Heart right ventricle (tissue), 16 donors: ENCODE data around the gene MUSTN1. TPM values are rescaled to one million over a fixed set of nuclear protein-coding genes. Genes with fewer than 3 reads are reported as not detected.

Source experiments
- ATAC-seq, 8 donors: fragments of 200-7000 bp; cut with Tn5 transposase; one replicate each; pipeline ENCODE4 v1.9.1; 2020; ENCODE audit warnings: mild to moderate bottlenecking in 8 of 8, moderate library complexity in 8 of 8, moderate number of reproducible peaks in 1 of 8
- DNase-seq, 2 donors: peaks; one replicate each; pipeline ENCODE4 v3.0.0-alpha.2; 2020
- H3K27ac ChIP-seq, 10 donors: fragments of 200-600 bp; sonication (generic) in 2 of 10; one replicate each; pipeline versions ENCODE4 v1.5.0 to v1.8.0; 2020 to 2022; ENCODE audit warnings: mild to moderate bottlenecking in 3 of 10
- H3K27me3 ChIP-seq, 7 donors: fragments of 200-600 bp; one replicate each; pipeline ENCODE4 v1.8.0; 2021 to 2022; ENCODE audit warnings: mild to moderate bottlenecking in 2 of 7
- H3K36me3 ChIP-seq, 9 donors: fragments of 200-600 bp; sonication (generic) in 1 of 9; one replicate each; pipeline versions ENCODE4 v1.5.0 to v1.8.0; 2020 to 2022; ENCODE audit warnings: mild to moderate bottlenecking in 2 of 9
- H3K4me1 ChIP-seq, 9 donors: fragments of 200-600 bp; sonication (generic) in 1 of 9; one replicate each; pipeline versions ENCODE4 v1.5.0 to v1.8.0; 2020 to 2022; ENCODE audit warnings: mild to moderate bottlenecking in 4 of 9
- H3K4me3 ChIP-seq, 10 donors: fragments of 200-600 bp; sonication (generic) in 2 of 10; one replicate each; pipeline versions ENCODE4 v1.5.0 to v1.8.0; 2020 to 2022; ENCODE audit warnings: mild to moderate bottlenecking in 7 of 10, moderate library complexity in 2 of 10
- H3K9me3 ChIP-seq, 11 donors: fragments of 200-600 bp in 10 of 11; sonication (generic) in 2 of 11; one replicate each; pipeline versions ENCODE4 v1.5.0 to v1.8.0; 2013 to 2022; ENCODE audit warnings: mild to moderate bottlenecking in 2 of 11, control low read depth in 1 of 11, moderate library complexity in 1 of 11
- CTCF ChIP-seq, 9 donors: fragments of 200-600 bp; sonication (generic) in 2 of 9; IDR thresholded peaks; one replicate each; pipeline versions ENCODE4 v1.5.0 to v1.8.0; 2021 to 2022; ENCODE audit warnings: antibody characterized with exemption in 9 of 9, mild to moderate bottlenecking in 5 of 9, moderate library complexity in 1 of 9
- WGBS, 2 donors: extraction: QIAGEN DNeasy Blood & Tissue Kit; methylation state at CpG; one replicate each; pipeline ENCODE4 v1.1.7; 2013; ENCODE audit warnings: inconsistent platforms in 1 of 2; 5-methylcytosine and 5-hydroxymethylcytosine counted together
- intact Hi-C, 10 donors: fragments of 100-400 bp; cut with DNase I; formaldehyde crosslinking; loops; one replicate each; pipeline versions ENCODE4 v1.11.1 to v1.14.2; 2022
- microRNA-seq, 2 donors: library from miRNA; unstranded; fragments of <30 nt; microRNA quantifications; one replicate each; pipeline ENCODE4 v1.2.0, GENCODE V29; 2021
- polyA plus RNA-seq, 2 donors: library from polyadenylated mRNA; stranded (reverse); fragments of 200-250 nt; gene quantifications; one replicate each; pipeline ENCODE4 v1.2.3, GENCODE V29; 2013
- total RNA-seq, 10 donors: library from RNA; stranded (reverse); fragmentation: NEBNext Ultra II Directional in 3 of 10; extraction: Animal tissue kit (Norgen Biotek cat#: 25700) in 3 of 10; gene quantifications; one replicate each; pipeline versions ENCODE4 v1.2.1 to v1.2.4, GENCODE V29; 2021 to 2023
- donor health status: Arrhythmogenic right ventricular cardiomyopathy.
- donor health status: ischemic (EF 13 %, LVEDD 7.1; RV severe dilation, severe dysfunction).
- donor health status: healthy with polysubstance abuse.
- donor health status: DM: no; HTN: yes; CAD: no.
- donor health status: DM: no; HTN: no; CAD: no.
- donor health status: ischemic (EF 25% LVEDD 6.9; RV normal size, moderate dysfunction).
- donor health status: ischemic (EF 25% LVEDD 5.7; RV mildly dilated, moderate dysfunction).
- donor health status: healthy.
- donor health status: DM: yes; HTN: yes; CAD: no.
- donor health status: Ischemic cardiomyopathy.
- donor health status: ischemic (EF 35%, LVEDD 5.7; RV mildly dilated, moderate dysfunction).
- donor health status: nonischemic (EF 11% LVEDD 7.7; RV severe dilation, severe dysfunction).
- donor health status: DM: yes; HTN: yes; CAD: no.
- donor health status: PGD.
- donor health status: ischemic (EF 29% LVEDD 5.4; RV normal size, mild dysfunction).
- donor health status: nonischemic (EF 23%, LVEDD 6.1; RV moderate dilation, normal function).

The MUSTN1 gene
- total and polyA plus RNA-seq, 12 donors = 13.0 to 182 (median 40.4) TPM

- WGBS, 2 donors = 82 to 83% methylated on average over 18 of the region's 18 CpGs
- TF ChIP-seq CTCF (IDR thresholded peaks at IDR 0.05) = no peak
- ATAC-seq = no peak
- H3K27ac ChIP-seq = no peak overlapping the region
- DNase-seq = no peak
- intact Hi-C loops = no loop called here
- no peak overlapping the region for H3K4me3 ChIP-seq
- peaks cover 0 to 8% (median 0%) of the 10 kb centered on the region in 7 donors for H3K27me3 ChIP-seq
- H3K9me3 ChIP-seq = no peaks in the 10 kb centered on the region
- no peaks in the 10 kb centered on the region for H3K36me3 ChIP-seq
- peaks cover 0 to 8% (median 0%) of the 10 kb centered on the region in 9 donors for H3K4me1 ChIP-seq
Observed at GRCh38 chr3:52784021-52784621, 50.7 kb downstream of the MUSTN1 start.

GRCh38 chr3:52783211-52783555, 51.6 kb downstream of the MUSTN1 start:
- ATAC-seq (no peak), DNase-seq (no peak)
- H3K9me3 ChIP-seq = no peaks in the 10 kb centered on the region
- no peak overlapping the region for H3K4me3 ChIP-seq
- 87 to 90% methylated on average over 3 of the region's 3 CpGs for WGBS, 2 donors
- no peak for TF ChIP-seq CTCF (IDR thresholded peaks at IDR 0.05)
- H3K27me3 ChIP-seq = peaks cover 0 to 8% (median 0%) of the 10 kb centered on the region in 7 donors
- H3K27ac ChIP-seq = no peak overlapping the region
- peaks cover 0 to 11% (median 0%) of the 10 kb centered on the region in 9 donors for H3K4me1 ChIP-seq
- intact Hi-C loops = no loop called here
- no peaks in the 10 kb centered on the region for H3K36me3 ChIP-seq

Small RNA genes within 50 kb of the gene (microRNA-seq; reads per million reads assigned to microRNA genes)
- gene MIR8064 = 0 reads per million in 2 donors

Other genes with a start within 250 kb of the MUSTN1 start
- 10 to 100 TPM; 41.6 to 63.9 (median 51.7) TPM for gene PBRM1, start 149.1 kb downstream of the MUSTN1 start, total RNA-seq
- gene PBRM1, start 149.1 kb downstream of the MUSTN1 start, polyA plus RNA-seq = 1 to 10 TPM; 6.0 to 8.0 TPM
- 10 to 100 TPM; 20.6 to 45.1 (median 25.7) TPM for gene GNL3, start 149.0 kb downstream of the MUSTN1 start, total RNA-seq
- 10 to 100 TPM; 39.4 to 60.4 TPM for gene GNL3, start 149.0 kb downstream of the MUSTN1 start, polyA plus RNA-seq
- 10 to 100 TPM; 23.0 to 31.9 (median 28.4) TPM for gene GLT8D1, start 129.2 kb downstream of the MUSTN1 start, total RNA-seq
- gene GLT8D1, start 129.2 kb downstream of the MUSTN1 start, polyA plus RNA-seq = 10 to 100 TPM; 30.1 to 37.9 TPM
- gene SPCS1, start 128.9 kb downstream of the MUSTN1 start, total RNA-seq = 10 to 100 TPM; 74.3 to 97.6 (median 82.2) TPM
- gene SPCS1, start 128.9 kb downstream of the MUSTN1 start, polyA plus RNA-seq = 100 to 1,000 TPM in 1 of 2 donors, 10 to 100 TPM in 1; 21.7 to 122 TPM
- 10 to 100 TPM; 12.9 to 21.4 (median 17.2) TPM for gene NEK4, start 64.1 kb downstream of the MUSTN1 start, total RNA-seq
- gene NEK4, start 64.1 kb downstream of the MUSTN1 start, polyA plus RNA-seq = 1 to 10 TPM; 4.6 to 5.0 TPM
- not detected for gene ITIH1, start 57.4 kb downstream of the MUSTN1 start, total RNA-seq
- under 1 TPM in 1 of 2 donors, not detected in 1; 0.13 TPM for gene ITIH1, start 57.4 kb downstream of the MUSTN1 start, polyA plus RNA-seq
- under 1 TPM; 0.13 to 0.97 (median 0.41) TPM for gene ITIH3, start 40.2 kb downstream of the MUSTN1 start, total RNA-seq
- gene ITIH3, start 40.2 kb downstream of the MUSTN1 start, polyA plus RNA-seq = 1 to 10 TPM; 1.0 to 1.3 TPM
- gene ITIH4, start 4.3 kb downstream of the MUSTN1 start, total RNA-seq = 1 to 10 TPM; 2.3 to 9.3 (median 4.3) TPM
- gene ITIH4, start 4.3 kb downstream of the MUSTN1 start, polyA plus RNA-seq = 10 to 100 TPM in 1 of 2 donors, 1 to 10 TPM in 1; 1.5 to 17.9 TPM
- 1 to 10 TPM; 4.0 to 9.7 (median 7.3) TPM for gene STIMATE, start 62.5 kb upstream of the MUSTN1 start, total RNA-seq
- gene STIMATE, start 62.5 kb upstream of the MUSTN1 start, polyA plus RNA-seq = 1 to 10 TPM; 4.4 to 7.2 TPM
- 10 to 100 TPM; 14.5 to 19.1 (median 17.1) TPM for gene SFMBT1, start 211.1 kb upstream of the MUSTN1 start, total RNA-seq
- 1 to 10 TPM; 3.1 to 4.1 TPM for gene SFMBT1, start 211.1 kb upstream of the MUSTN1 start, polyA plus RNA-seq